GM18870 (cell line): ENCODE results near the gene CD27.

Experiments
- ATAC-seq: cut with Tn5 transposase; IDR thresholded peaks from one replicate; pipeline ENCODE4 v1.9.1; 2021; ENCODE audit warnings: moderate library complexity; ENCODE audit not compliant: unreplicated experiment

CD27 gene

GRCh38 chr12:6434205-6435140 is 10.3 kb upstream of the CD27 start:
- ATAC-seq = no peak

GRCh38 chr12:6435961-6436715 is 8.6 kb upstream of the CD27 start:
- no peak for ATAC-seq

- no peak for ATAC-seq
Measured at GRCh38 chr12:6437586-6437985, 7.2 kb upstream of the CD27 start.

- no peak for ATAC-seq
Measured at GRCh38 chr12:6438345-6438744, 6.4 kb upstream of the CD27 start.

- no peak for ATAC-seq
Measured at GRCh38 chr12:6440391-6440790, 4.4 kb upstream of the CD27 start.

GRCh38 chr12:6442836-6443235 is 1.9 kb upstream of the CD27 start:
- no peak for ATAC-seq

GRCh38 chr12:6443361-6443983 is 1.3 kb upstream of the CD27 start:
- ATAC-seq = no peak

- no peak for ATAC-seq
Measured at GRCh38 chr12:6444031-6444430, 724 bp upstream of the CD27 start.

- no peak for ATAC-seq
Measured at GRCh38 chr12:6450091-6450868, 5.5 kb downstream of the CD27 start.

GRCh38 chr12:6450869-6451347 is 6.2 kb downstream of the CD27 start:
- ATAC-seq = no peak

- peak; percentile 59 for ATAC-seq
Measured at GRCh38 chr12:6451348-6452244, 6.8 kb downstream of the CD27 start, which contains the start of gene TAPBPL. TSS of gene TAPBPL (plus strand) at chr12:6452042. CDS start at chr12:6452249, 207 bp downstream.

- ATAC-seq = no peak
Measured at GRCh38 chr12:6452245-6452943, 7.6 kb downstream of the CD27 start.

- no peak for ATAC-seq
Measured at GRCh38 chr12:6452944-6453630, 8.3 kb downstream of the CD27 start.

- ATAC-seq = no peak
Measured at GRCh38 chr12:6457220-6457945, 12.6 kb downstream of the CD27 start.

- no peak for ATAC-seq
Measured at GRCh38 chr12:6458281-6459003, 13.7 kb downstream of the CD27 start.

- ATAC-seq = no peak
Measured at GRCh38 chr12:6459004-6459337, 14.2 kb downstream of the CD27 start.

GRCh38 chr12:6460751-6461371 is 16.1 kb downstream of the CD27 start:
- no peak for ATAC-seq
